H1 (cell line): ENCODE data around the gene C6orf58. TPM values are rescaled to one million over a fixed set of nuclear protein-coding genes. Genes with fewer than 3 reads are reported as not detected.

Experiments
- CTCF ChIA-PET: fragments of 300-600 bp; sonication (Branson Sonifier 250); formaldehyde crosslinking; loops from one replicate; lab custom pipeline; 2021; ENCODE audit not compliant: partially characterized antibody; lab: Charles Lee
- POLR2A ChIA-PET: fragments of 300-600 bp; sonication (Branson Sonifier 250); formaldehyde crosslinking; loops from one replicate; lab custom pipeline; 2021; ENCODE audit warnings: inconsistent platforms; ENCODE audit not compliant: partially characterized antibody; lab: Charles Lee
- DNase-seq, 2 experiments: peaks; one replicate each; pipeline versions ENCODE4 v3.0.0 to v3.0.0-alpha.2; 2010 to 2022; ENCODE audit warnings: low spot score in 2 of 2, low read depth in 1 of 2, mixed read lengths in 1 of 2
- FAIRE-seq: peaks from 2 replicates; lab custom pipeline; 2011; peaks lifted over from hg19 to GRCh38; lab: Jason Lieb, UNC
- H2AFZ ChIP-seq: 2 replicates; pipeline ENCODE4 v1.8.1; 2012; ENCODE audit warnings: low read length, inconsistent platforms
- H2AK5ac ChIP-seq: 2 replicates; pipeline ENCODE4 v1.6.1; 2013; ENCODE audit warnings: low read depth, low read length
- H2BK120ac ChIP-seq: replicated peaks from 2 replicates; pipeline ENCODE3; 2013; ENCODE audit warnings: low read depth, low read length, inconsistent platforms
- H2BK12ac ChIP-seq: 2 replicates; pipeline ENCODE4 v1.6.1; 2013; ENCODE audit warnings: low read depth, low read length
- H2BK15ac ChIP-seq: 2 replicates; pipeline ENCODE4 v1.6.1; 2013; ENCODE audit warnings: low read length
- H2BK20ac ChIP-seq: 2 replicates; pipeline ENCODE4 v1.6.1; 2013; ENCODE audit warnings: low read length
- H2BK5ac ChIP-seq: 2 replicates; pipeline ENCODE4 v1.6.1; 2013; ENCODE audit warnings: low read depth, low read length
- H3K14ac ChIP-seq: 2 replicates; pipeline ENCODE4 v1.6.1; 2013; ENCODE audit warnings: inconsistent platforms; ENCODE audit not compliant: insufficient read length
- H3K18ac ChIP-seq: 2 replicates; pipeline ENCODE4 v1.6.1; 2013; ENCODE audit warnings: low read length; ENCODE audit errors: extremely low read depth
- H3K23ac ChIP-seq: 2 replicates; pipeline ENCODE4 v1.6.1; 2013; ENCODE audit warnings: inconsistent platforms; ENCODE audit not compliant: insufficient read length
- H3K23me2 ChIP-seq: 2 replicates; pipeline ENCODE4 v1.6.1; 2013; ENCODE audit warnings: low read depth, low read length
- H3K27ac ChIP-seq: 2 replicates; pipeline ENCODE4 v1.6.1; 2011; ENCODE audit warnings: low read depth, low read length, inconsistent platforms
- H3K27me3 ChIP-seq, 4 experiments: replicated peaks in 1 of 4; 1 replicate in 1 of 4; 2 replicates in 3 of 4; pipeline versions ENCODE4 v1.6.1 to v1.8.1; 2011 to 2013; ENCODE audit warnings: low read length in 3 of 4, mild to moderate bottlenecking in 3 of 4, inconsistent platforms in 2 of 4, mixed read lengths in 2 of 4, moderate library complexity in 1 of 4; ENCODE audit not compliant: control insufficient read depth in 3 of 4, insufficient read depth in 3 of 4; ENCODE audit errors: extremely low read depth in 1 of 4
- H3K36me3 ChIP-seq, 4 experiments: 2 replicates each; pipeline versions ENCODE4 v1.6.1 to v1.8.1; 2011 to 2013; ENCODE audit warnings: mild to moderate bottlenecking in 4 of 4, low read length in 3 of 4, moderate library complexity in 2 of 4, control low read depth in 1 of 4, inconsistent platforms in 1 of 4; ENCODE audit not compliant: insufficient read depth in 4 of 4, control insufficient read depth in 2 of 4
- H3K4ac ChIP-seq: replicated peaks from 2 replicates; pipeline ENCODE3; 2013; ENCODE audit warnings: low read length, low read depth, mixed read lengths, inconsistent platforms; ENCODE audit not compliant: insufficient read length
- H3K4me1 ChIP-seq, 4 experiments: replicated peaks in 1 of 4; 1 replicate in 1 of 4; 2 replicates in 3 of 4; pipeline versions ENCODE4 v1.6.1 to v1.8.1; 2011 to 2013; ENCODE audit warnings: low read length in 3 of 4, inconsistent platforms in 2 of 4, mixed read lengths in 1 of 4; ENCODE audit not compliant: insufficient read depth in 4 of 4, control insufficient read depth in 3 of 4
- H3K4me2 ChIP-seq, 2 experiments: 2 replicates each; pipeline versions ENCODE4 v1.6.1 to v1.8.1; 2011 to 2013; ENCODE audit warnings: low read depth in 2 of 2, low read length in 2 of 2, control low read depth in 1 of 2, inconsistent platforms in 1 of 2, mild to moderate bottlenecking in 1 of 2; ENCODE audit not compliant: insufficient read depth in 1 of 2
- H3K4me3 ChIP-seq, 4 experiments: fragments of 200-600, 300-600 bp in 1 of 4; sonication (generic), shearing (Covaris generic), sonication (Bioruptor Twin) in 1 of 4; 2 replicates each; pipeline versions ENCODE4 v1.5.1 to v1.8.1; 2011 to 2016; ENCODE audit warnings: low read length in 4 of 4, low read depth in 3 of 4, control low read depth in 2 of 4, inconsistent platforms in 2 of 4, mild to moderate bottlenecking in 2 of 4, mixed read lengths in 1 of 4, moderate library complexity in 1 of 4; ENCODE audit not compliant: insufficient read depth in 2 of 4; ENCODE audit errors: extremely low read depth in 1 of 4
- H3K56ac ChIP-seq: replicated peaks from 2 replicates; pipeline ENCODE3; 2013; ENCODE audit warnings: low read depth, mild to moderate bottlenecking, mixed read lengths, low read length, inconsistent platforms; ENCODE audit not compliant: insufficient read length
- H3K79me1 ChIP-seq: 2 replicates; pipeline ENCODE4 v1.6.1; 2013; ENCODE audit warnings: low read depth, low read length, control low read depth
- H3K79me2 ChIP-seq, 2 experiments: 2 replicates each; pipeline versions ENCODE4 v1.6.1 to v1.8.1; 2012 to 2013; ENCODE audit warnings: low read length in 2 of 2, mild to moderate bottlenecking in 2 of 2, inconsistent platforms in 1 of 2; ENCODE audit not compliant: insufficient read depth in 2 of 2, control insufficient read depth in 1 of 2
- H3K9ac ChIP-seq, 4 experiments: replicated peaks in 1 of 4; 1 replicate in 1 of 4; 2 replicates in 3 of 4; pipeline versions ENCODE4 v1.6.1 to v1.8.1; 2011 to 2013; ENCODE audit warnings: low read depth in 3 of 4, low read length in 3 of 4, control low read depth in 2 of 4, mild to moderate bottlenecking in 2 of 4, moderate library complexity in 2 of 4, inconsistent platforms in 1 of 4; ENCODE audit errors: extremely low read depth in 1 of 4
- H3K9me3 ChIP-seq, 2 experiments: 2 replicates each; pipeline versions ENCODE4 v1.6.1 to v1.8.1; 2012 to 2013; ENCODE audit warnings: mild to moderate bottlenecking in 2 of 2, moderate library complexity in 2 of 2, control low read depth in 1 of 2, inconsistent platforms in 1 of 2, low read depth in 1 of 2, low read length in 1 of 2, mixed read lengths in 1 of 2; ENCODE audit not compliant: insufficient read depth in 2 of 2
- H4K20me1 ChIP-seq, 2 experiments: replicated peaks in 1 of 2; 2 replicates each; pipeline versions ENCODE3 to v1.8.1; 2011 to 2013; ENCODE audit warnings: inconsistent platforms in 2 of 2, low read length in 2 of 2, mild to moderate bottlenecking in 1 of 2; ENCODE audit not compliant: insufficient read depth in 2 of 2, control insufficient read depth in 1 of 2
- H4K5ac ChIP-seq: 2 replicates; pipeline ENCODE4 v1.6.1; 2013; ENCODE audit warnings: low read length, low read depth, mixed read lengths, inconsistent platforms; ENCODE audit not compliant: insufficient read length
- H4K8ac ChIP-seq: 2 replicates; pipeline ENCODE4 v1.8.0; 2013; ENCODE audit warnings: mild to moderate bottlenecking, moderate library complexity, low read length, inconsistent platforms; ENCODE audit not compliant: insufficient read depth; ENCODE audit errors: extremely low read depth
- H4K91ac ChIP-seq: replicated peaks from 2 replicates; pipeline ENCODE3; 2013; ENCODE audit warnings: low read length, mixed read lengths, inconsistent platforms; ENCODE audit not compliant: insufficient read length
- SP2 ChIP-seq: IDR thresholded peaks from 2 replicates; pipeline ENCODE4 v1.6.1; 2012; ENCODE audit warnings: mild to moderate bottlenecking, low read length, inconsistent platforms
- WGBS, 2 experiments: shearing (Covaris generic) in 1 of 2; methylation state at CpG; one replicate each; pipeline versions ENCODE4 v1.1.6 to v1.1.7; 2013 to 2015; ENCODE audit warnings: low lambda C conversion rate in 2 of 2, mixed read lengths in 2 of 2, inconsistent platforms in 1 of 2, low coverage in 1 of 2, missing lambda C conversion rate in 1 of 2; ENCODE audit not compliant: insufficient replicate concordance in 2 of 2, insufficient coverage in 1 of 2, insufficient read length in 1 of 2; ENCODE audit errors: extremely low coverage in 1 of 2, missing lambda C conversion rate in 1 of 2; 5-methylcytosine and 5-hydroxymethylcytosine counted together
- polyA plus RNA-seq, 7 experiments: library from polyadenylated mRNA; depleted of rRNA in 3 of 7; stranded (reverse) in 5 of 7; unstranded in 2 of 7; fragments of >200 nt in 5 of 7; fragments of 200-250 nt in 2 of 7; gene quantifications; 1 replicate in 5 of 7; 2 replicates in 1 of 7; 4 replicates in 1 of 7; pipeline versions ENCODE4 v1.2.1 to v1.2.3, GENCODE V29; 2011 to 2013; ENCODE audit warnings: missing spikeins in 2 of 7, mixed read lengths in 2 of 7
- total RNA-seq: library from RNA; stranded (reverse); fragmentation: NEBNext Ultra II Directional; extraction: Animal tissue kit (Norgen Biotek cat#: 25700); gene quantifications from 2 replicates; pipeline ENCODE4 v1.2.1, GENCODE V29; 2021

C6orf58 gene
- total and polyA plus RNA-seq, 2 of the 8 experiments (the other 6 are each of a cell fraction or from before 2014, with no cell fraction given): not detected

- no peak overlapping the region for H3K27ac ChIP-seq
- H3K56ac ChIP-seq: no peak overlapping the region
- no peak overlapping the region for H3K9ac ChIP-seq
- DNase-seq (no peak), FAIRE-seq (no peak)
- no peaks in the 10 kb centered on the region for H3K4me1 ChIP-seq
- no peaks in the 10 kb centered on the region for H3K27me3 ChIP-seq
- no peaks in the 10 kb centered on the region for H3K23me2 ChIP-seq
- no peak overlapping the region for H3K4ac ChIP-seq
- WGBS, 2 experiments: 87% methylated on average over 5 of the region's 5 CpGs; no CpG with 5 or more reads in 1 of the 2 experiments
- no peak overlapping the region for H4K8ac ChIP-seq
- H3K4me2 ChIP-seq: no peak overlapping the region
- no peak overlapping the region for H4K91ac ChIP-seq
- H3K18ac ChIP-seq: no peak overlapping the region
- no peaks in the 10 kb centered on the region for H3K79me1 ChIP-seq
- no peak overlapping the region for H4K5ac ChIP-seq
- TF ChIP-seq SP2: no peak
- H2AFZ ChIP-seq: no peak overlapping the region
- H4K20me1 ChIP-seq: no peaks in the 10 kb centered on the region
- no peak overlapping the region for H2BK15ac ChIP-seq
- no peak overlapping the region for H2BK5ac ChIP-seq
- ChIA-PET POLR2A (no interaction called here), CTCF (no interaction called here)
- no peaks in the 10 kb centered on the region for H3K79me2 ChIP-seq
- no peak overlapping the region for H3K23ac ChIP-seq
- no peak overlapping the region for H3K14ac ChIP-seq
- no peak overlapping the region for H2AK5ac ChIP-seq
- H2BK12ac ChIP-seq: no peak overlapping the region
- H3K36me3 ChIP-seq: no peaks in the 10 kb centered on the region
- H2BK20ac ChIP-seq: no peak overlapping the region
- H3K4me3 ChIP-seq: no peak overlapping the region
- no peak overlapping the region for H2BK120ac ChIP-seq
- H3K9me3 ChIP-seq: no peaks in the 10 kb centered on the region
Measured at GRCh38 chr6:127618729-127619128, 41.8 kb downstream of the C6orf58 start.
